Measurements from ENCODE around the gene TMEM218.
"Not testable (repeated sequence)": the region's sequence is repeated elsewhere in the genome, so short reads cannot be mapped to it uniquely, and the experiment has no call there.

Gene TMEM218

DNA sequence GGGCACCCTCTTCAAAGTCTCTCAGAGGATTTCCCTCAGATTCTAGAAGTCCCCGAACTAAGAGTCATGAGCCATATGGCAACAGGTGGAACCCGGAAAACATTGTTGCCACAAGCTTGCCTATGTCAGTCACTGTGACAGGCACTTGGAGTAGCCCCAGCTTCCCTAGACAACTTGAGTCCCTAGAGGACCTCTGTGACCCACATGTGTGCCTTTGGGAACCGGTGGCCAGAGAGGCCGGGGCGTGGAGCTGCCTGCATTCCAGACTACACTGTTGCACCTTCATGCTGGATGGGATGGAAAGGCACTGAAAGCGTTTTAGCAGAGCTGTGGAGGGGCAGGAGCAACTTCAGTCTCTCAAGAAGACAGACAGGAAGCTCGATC, 36.2 kb downstream of the TMEM218 start:
- DNase-seq (ENCODE audit: low spot score) = no peak

DNA sequence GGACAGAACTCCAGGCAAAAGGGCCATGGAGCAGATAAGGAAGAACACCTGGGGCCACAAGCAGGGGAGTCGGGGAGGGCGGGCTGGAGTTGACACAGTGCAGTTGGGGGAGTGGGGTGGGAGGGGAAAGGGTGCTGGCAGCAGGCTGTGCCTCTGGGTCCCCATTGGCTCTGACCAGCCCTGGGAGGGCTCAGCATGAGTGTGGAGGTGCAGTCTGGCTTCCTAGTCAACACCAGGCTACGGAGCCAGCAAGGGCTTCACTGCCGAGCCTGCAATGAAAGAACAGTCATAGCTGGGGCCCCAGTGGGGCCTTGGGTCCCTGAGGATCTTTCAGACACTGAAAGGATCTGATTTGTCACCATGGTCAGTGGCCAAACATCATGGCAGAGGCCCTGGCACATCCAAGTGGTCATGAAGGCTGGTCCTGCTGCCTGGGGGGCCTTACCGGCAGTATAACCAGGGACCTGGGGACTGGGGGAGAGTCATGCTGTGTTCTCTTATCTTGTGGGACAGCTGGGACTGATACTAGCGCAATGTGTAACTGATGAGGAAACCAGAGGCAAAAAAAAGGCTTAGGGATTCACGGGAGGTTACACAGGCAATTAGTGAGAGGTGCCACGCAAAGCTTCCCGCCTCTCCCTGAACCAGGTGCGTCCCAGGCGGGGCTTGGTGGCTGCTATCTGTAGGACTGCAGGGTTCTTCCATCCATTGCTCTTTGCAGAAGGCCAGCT, 36.8 kb downstream of the TMEM218 start:
- peak; percentile 20 for DNase-seq (ENCODE audit: low spot score)

DNA sequence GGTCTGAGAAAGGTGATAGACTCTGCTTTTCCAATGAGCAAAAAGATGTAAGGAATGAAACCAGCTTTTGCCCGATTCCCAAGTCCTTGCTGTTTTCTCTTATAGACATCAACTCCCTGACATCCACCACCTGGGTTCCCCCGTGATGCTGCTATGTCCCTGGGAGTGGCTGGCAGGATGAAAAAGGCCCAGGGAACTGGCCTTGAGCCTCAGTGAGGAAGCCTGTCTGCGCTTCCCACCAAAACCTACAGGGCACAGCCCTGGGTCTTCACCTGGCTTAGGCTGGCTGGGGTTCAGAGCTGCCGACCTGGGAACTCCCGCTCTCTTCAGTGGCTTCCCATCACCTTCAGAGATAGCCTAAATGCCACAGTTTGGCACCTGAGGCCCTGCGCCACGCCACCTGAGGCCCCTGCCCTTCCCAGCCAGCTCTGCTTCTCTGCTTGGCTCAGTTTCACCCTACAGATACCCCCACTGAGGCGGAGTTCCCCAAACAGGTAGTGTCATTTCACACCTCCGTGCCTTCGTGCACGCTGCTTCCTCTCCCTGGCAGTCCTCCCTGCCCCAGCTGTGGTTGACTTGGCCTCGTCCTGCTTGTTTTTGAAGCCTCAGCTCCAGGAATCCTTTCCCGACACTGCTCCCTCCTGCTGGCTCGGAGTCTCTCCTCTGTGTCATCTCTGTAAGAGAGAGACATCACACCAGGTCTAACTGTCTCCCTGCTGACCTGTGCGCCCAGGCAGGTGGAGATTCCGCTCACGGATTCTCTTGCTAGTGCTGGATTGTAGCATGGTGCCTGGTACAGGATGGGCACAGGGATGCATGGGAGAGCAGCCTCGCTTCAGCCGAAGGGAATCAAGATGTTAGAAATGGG, 37.6 kb downstream of the TMEM218 start:
- DNase-seq (ENCODE audit: low spot score) = peak; percentile 17

DNA sequence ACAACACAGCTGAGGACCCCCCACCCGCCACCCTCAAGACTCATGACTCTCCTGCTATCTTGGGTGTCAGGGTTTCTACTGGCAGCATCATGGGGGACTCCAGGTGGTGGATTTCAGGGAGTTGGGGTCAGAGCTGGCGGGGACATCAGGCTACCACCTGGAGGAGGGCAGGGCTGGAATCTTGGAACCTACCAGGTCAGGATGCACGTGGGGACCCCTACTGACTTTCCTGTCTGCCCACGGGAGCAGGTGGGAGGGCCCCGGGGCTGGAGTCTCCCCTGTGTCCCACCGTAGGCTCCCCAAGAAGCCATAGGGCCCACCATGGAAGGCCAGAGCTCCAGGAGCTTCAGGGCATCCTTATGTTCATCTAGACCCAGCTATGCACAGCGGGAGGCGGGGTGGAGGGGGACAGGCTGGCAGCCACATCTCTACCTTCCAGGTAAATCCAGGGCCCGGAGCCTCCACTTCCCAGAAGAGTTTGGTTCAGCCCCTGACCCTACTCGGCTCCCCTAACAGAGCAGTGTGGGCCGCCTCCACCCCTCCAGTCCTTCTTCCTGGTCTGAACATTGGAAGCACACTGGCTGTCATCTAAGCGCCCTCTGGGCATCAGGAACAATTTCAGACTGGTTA, 38.4 kb downstream of the TMEM218 start:
- DNase-seq (ENCODE audit: low spot score) = no peak

DNA sequence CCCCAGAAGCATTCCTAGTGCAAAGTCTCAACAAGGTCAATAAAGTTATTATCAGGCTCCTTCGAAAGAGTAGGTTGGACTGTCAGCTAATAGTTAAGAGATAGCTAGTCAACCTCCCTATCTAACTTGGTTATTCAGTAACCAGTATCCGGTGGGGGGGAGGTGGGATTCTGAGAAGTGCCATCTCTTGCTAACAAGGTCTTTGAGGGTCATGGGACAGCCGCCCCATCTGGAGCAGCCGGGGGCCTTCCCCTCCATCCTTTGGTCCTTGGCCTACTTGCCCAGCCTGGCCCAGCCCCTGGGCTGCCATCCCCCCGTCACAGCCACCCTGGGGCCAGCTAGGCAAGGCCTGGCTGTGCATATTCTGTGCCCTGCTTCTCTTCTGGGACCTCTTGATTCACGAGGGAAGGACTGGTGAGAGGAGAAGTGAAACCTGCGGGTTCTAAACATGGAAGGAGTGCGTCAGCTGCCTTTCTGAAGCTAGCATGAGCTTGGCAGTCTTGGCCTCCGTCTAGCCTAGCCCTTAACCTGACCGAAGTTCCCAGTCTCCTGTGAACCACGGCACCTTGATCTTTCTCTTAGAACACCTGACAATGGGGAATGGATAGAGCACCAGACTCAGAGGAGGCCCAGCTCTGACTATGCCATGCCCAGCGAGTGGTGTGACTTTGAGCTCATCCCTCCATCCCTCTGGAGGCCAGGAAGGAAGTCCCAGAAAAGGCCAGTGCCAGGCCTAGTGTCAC, 39.0 kb downstream of the TMEM218 start:
- DNase-seq (ENCODE audit: low spot score) = peak; percentile 14

DNA sequence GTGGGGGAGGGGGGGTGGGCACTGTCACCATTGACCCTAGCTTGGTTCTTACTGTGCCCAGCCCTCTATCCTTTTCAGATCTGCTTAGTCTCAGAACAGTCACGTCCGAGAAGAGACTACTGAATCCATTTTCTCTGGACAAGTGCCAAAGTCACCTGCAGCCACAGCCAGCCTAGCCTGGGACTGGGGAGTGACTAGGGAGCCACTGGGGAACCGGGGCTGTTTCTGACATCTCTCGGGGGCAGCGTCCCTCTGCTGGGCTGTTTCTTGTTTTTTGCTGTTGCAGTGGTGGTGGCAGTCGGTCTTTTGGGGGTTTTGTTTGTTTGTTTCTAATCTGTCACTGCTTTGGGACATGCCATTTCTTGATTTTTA, 39.6 kb downstream of the TMEM218 start:
- peak; percentile 19 for DNase-seq (ENCODE audit: low spot score)

DNA sequence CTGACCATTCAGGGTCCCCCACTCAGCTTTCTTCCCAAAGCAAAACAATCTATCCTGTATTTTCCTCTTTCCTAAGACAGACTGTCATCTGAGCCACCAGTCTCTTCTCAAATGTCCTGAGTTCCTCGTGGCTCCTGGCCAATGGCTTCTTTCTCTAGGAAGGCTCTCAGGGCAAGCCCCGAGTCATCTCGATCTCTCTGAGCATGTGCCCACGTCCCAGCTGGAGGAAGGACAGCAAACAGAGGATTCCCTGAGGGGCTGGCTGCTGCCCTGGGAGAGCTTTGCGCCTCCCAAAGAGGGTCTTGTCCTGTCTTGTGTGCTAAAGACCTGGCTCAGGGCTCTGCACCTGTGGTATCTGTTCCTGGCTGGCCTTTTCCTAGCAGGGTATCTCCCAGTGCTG, 40.0 kb downstream of the TMEM218 start:
- DNase-seq (ENCODE audit: low spot score) = peak; percentile 13

DNA sequence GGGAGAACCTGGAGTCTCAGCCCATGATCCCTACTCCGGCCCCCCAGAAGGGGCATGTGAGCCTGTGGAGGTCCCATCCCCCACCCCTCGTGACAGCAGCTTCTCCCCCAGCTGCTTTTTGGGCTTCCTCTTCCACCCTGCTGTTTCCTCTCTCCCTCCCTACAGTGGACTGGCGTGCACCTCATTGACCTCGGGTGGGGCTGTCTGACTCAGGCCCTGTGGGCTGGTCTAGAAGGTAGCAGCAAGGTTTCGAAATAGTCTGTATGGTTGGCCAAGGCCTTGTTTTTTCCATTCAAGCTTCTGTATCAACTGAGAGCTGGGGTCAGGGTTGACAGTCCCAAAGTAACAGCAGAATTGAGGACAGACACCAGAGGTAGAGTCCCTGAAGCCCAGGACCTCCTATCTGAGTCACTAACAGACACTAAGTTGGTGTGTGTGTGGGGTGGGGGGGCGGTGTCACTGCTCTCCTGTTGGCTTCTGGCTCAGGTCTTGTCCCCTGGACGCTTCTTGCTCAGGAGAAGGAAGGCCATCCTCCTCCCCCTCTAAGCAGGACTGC, 40.6 kb downstream of the TMEM218 start:
- DNase-seq (ENCODE audit: low spot score) = no peak

DNA sequence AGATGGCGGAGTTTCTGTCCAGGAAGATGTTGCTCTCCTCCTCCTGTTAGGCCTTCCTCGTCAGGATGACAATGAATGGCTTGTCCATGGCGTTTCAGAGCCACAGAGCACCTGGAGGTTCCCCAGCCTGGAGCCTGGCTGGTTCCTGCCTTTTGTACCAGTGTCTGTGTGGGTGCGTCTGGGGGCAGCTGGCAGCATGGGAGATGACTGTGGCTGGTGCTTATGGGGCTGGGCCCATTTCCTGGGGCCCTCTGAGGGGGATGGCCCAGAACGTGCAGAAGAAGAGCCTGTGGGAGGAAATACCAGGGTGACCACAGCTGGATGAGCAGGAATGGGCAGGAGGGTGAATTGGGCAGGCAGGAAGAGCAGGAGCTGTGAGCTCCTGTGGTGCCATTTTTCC, 41.6 kb downstream of the TMEM218 start:
- DNase-seq (ENCODE audit: low spot score) = peak; percentile 10

DNA sequence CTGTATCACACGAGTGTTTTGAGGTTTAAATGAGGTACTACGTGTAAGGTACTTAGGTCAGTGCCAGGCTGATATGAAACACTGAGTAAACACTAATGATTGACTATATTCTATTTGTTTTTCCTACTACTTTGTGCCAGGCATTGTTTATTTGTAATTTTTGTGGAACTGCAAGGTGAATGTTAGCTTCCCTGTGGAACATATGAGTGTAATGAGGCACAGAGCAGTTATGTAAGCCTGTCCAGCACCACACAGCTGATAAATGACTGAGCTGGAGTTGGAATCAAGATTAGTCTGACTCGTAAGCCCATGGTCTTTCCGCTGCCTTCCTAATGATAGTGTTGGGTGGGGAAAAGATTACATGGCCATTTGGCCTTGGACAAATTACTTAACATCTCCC, 42.4 kb downstream of the TMEM218 start:
- no peak for DNase-seq (ENCODE audit: low spot score)

DNA sequence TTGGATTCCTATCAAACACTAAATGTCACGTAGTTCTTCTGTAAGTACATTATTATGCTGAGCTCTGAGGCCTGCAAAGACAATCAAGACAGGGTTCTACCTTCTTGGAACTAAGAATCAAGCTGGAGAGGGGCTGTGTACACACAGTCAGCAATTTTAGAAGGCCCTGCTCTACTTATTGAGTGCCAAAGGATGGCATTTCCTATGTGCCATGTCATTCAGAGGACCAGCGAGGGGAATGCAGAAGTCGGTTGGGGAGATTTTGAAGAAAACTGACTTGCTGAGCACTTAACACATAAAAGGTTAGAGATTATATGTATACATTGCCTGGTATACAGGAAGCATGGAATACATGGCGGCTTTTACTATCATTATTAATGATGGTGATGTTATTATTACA, 43.1 kb downstream of the TMEM218 start:
- no peak for DNase-seq (ENCODE audit: low spot score)

DNA sequence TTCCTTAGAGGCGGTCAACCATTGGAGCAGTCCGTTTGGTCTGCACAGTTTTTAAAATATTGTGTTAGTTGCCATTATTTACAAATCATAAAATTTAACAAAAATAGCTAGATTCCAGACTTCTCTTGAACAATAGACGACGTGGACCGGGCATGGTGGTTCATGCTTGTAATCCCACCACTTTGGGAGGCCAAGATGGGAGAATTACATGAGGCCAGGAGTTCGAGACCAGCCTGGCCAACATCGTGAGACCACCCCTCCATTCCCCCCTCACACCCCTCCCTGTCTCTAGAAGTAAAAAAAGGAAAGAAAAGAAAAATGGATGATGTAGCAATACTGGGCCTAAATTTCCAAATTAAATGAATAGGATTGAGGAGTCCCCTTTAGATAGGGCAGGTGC, 47.4 kb downstream of the TMEM218 start:
- DNase-seq (ENCODE audit: low spot score) = no peak

DNA sequence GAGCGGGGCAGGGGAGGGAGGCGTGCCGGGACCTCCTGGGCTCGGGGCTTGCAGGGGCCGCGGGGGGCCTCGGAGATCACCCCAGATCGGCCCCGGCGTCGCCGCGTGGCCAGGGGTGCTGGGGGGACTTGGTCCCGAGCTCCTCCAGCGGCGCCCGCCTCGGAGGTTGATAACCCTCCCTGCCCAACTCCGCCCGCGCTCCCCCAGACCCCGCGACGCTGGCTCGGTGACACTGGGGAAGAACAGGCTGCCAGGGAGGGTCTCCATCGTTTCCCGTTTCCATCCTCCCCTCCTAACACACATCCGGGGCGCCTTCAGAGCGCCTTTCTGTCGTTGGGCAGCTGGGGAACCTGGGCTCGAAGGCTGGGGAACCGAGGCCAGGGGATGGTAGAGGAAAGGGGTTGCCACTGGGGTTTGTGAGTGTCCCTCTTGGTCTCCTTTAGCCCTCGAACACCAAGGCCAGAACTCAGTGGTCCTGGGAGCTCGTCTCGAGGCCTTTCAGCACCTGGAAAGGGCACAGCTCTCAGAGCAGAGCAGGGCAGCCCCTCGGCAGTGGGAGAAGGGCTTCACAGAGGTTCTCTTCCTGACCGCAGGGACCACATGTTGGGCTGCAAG, 47.9 kb downstream of the TMEM218 start:
- peak; percentile 58 for DNase-seq (ENCODE audit: low spot score)

DNA sequence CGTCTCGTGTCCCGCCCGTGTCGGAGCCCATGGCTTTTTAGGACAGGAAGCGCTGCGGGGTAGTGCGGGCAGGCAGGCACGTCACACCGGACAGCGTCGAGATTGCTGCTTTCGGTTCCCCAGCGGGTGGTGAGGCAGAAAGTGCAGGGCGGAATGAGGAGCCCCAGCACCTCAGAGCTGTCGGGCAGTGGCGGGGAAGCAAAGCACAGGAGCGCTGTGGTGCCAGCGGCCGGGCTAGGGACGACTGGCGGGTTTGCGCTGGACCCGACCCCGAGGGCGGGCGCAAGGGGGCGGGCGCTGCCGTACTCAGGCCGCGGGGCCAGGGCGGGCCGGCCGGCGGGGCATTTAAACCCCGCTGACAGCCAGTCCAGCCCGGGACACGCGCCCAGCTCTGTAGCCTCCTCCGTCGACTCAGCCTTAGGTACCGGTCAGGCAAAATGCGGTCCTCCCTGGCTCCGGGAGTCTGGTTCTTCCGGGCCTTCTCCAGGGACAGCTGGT, 48.4 kb downstream of the TMEM218 start, which contains the start of gene SLC37A2:
Gene SLC37A2 (plus strand): TSS at position 375 of the 498 bp plus-strand sequence. CDS start 63 bp downstream, at position 438.
- DNase-seq (ENCODE audit: low spot score) = peak; percentile 71

DNA sequence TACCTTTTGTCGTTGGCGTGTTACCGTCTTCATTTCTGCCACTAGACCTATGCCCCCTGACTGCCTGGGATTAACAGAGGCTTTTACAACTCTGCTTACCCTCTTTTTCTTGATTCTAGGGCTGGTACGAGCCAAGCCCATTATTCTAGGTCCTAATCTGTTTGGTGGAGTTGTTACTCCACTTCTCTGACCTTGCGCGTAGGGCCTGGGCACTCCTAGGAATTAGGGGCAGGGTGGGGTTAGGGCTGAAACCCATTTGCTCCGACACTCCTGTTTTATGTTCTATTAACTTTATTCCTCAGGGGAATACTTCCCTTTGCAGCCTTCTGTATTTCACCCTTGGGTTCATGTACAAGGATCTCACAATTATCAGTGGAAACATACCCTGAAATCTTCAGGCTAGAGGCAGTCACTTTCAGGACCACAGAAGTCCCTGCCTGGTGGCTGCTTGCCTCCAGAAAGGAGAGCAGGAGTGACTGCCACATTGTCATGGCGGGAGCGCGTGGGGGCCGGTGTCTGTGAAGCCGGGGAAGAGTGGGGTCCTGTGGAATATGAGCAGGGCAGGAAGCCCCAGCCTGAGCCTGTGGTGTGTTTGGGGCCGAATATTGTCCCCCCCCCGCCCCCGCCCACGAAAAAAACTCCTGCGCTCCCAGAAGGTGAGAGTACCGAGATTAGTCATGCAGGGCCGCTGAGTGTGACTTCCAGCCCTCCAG, 49.1 kb downstream of the TMEM218 start:
- no peak for DNase-seq (ENCODE audit: low spot score)

DNA sequence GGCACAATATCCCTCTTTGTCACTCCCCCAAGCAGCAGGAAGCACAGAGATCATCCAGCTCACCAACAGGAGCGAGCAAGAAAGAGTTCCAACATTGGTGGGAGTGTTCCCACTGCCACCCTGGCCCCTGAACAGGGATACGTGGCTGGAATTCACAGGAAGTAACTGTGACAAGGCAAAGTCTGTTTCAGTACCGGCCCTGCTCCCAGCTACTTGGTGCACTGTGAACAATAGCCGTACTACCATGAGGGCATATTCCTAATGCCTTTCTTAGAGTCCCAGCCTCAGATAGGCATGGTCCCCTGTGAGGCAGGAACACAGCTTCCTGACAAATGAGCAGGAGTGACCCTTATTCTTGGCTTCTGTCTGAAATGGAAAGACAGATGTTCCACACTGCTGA, 50.1 kb downstream of the TMEM218 start:
- no peak for DNase-seq (ENCODE audit: low spot score)

DNA sequence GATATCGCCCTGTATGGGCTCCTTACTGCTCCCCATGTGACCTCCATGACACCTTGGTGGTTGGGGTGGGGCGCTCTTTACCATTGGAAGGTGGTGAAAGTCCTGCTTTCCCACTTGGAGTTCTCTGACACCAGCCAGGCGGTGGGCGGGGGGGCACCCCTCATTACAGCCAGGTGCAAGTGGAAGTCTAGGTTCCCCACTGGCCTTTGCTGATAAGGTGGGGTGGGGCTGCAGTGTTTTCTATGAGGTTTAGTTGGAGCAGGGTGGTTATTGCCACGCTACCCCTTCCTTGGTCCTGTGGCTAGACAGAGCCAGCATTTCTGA, 53.8 kb downstream of the TMEM218 start:
- no peak for DNase-seq (ENCODE audit: low spot score)

DNA sequence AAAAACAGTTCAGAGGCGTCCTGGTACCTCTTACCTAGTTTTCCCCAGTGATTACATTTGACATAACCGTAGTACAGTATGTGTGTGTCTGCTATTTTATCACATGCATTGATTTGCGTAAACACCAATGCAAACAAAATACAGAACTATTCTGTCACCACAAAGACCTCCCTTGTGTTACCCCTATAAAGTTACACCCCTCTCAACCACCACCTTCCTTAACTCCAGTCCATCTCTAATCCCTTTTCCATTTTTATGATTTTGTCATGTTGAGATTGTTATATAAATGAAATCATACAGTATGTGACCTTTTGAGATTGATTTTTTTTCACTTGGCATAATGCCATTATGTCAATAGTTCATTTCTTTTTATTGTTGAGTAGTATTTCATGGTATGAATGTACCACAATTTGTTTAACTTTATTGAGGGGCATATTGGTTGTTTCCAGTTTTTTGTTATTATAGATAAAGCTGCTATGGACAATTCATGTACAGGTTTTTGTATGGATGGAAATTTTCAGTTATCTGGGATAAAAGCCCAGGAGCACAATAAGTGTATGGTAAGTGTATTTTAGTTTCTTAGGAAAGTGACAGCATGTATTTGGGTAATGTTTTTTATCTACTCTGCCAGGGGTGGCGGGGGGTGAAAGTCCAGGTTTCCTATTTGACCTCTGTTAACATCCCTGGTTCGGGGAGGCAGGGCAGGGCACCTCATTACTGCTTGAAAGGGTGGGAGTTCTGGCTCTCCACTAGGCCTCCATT, 54.3 kb downstream of the TMEM218 start:
- DNase-seq (ENCODE audit: low spot score) = no peak

DNA sequence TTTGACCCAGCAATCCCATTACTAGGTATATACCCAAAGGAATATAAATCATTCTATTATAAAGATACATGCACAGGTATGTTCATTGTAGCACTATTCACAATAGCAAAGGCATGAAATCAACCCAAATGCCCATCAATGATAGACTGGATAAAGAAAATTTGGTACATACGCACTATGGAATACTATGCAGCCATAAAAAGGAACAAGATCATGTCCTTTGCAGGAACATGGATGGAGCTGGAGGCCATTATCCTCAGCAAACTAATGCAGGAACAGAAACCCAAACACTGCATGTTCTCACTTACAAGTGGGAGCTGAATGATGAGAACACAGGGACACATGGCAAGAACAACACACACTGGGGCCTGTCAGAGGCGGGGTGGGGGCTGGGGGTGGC, 55.3 kb downstream of the TMEM218 start:
- DNase-seq (ENCODE audit: low spot score) = not testable (repeated sequence)

DNA sequence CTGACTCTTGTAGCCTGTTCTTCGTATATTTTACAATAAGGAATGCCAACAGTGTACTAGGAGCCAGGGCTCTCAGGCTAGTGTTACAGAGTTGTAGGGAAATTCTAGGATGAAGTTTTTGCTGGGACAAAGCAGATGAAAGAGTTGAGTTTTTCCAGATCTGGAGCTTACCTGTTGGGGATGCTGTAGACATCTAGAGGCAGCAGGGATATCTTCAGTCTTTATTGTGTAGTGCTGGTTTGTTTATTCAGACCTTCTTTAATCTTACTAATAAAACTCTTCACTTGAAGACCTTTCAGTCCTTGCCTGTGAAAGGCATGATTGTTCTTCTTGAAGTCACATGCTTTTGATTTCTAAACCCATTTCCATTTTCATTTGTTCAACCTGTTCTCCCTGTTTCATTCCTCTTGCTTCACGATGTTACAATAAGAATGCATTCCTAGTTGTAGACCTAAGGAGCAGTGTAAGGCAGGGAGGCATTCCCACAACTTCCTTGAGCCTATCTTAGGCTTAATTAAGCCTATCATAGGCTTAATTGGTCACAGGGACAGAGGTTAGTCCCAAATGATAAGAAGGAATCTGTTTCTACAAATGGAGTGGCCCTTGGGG, 56.2 kb downstream of the TMEM218 start:
- no peak for DNase-seq (ENCODE audit: low spot score)

Measured in D341Med (cell line).